Measurements from ENCODE around the gene PIGR. TPM values are rescaled to one million over a fixed set of nuclear protein-coding genes. Genes with fewer than 3 reads are reported as not detected.

Gene PIGR
- total and polyA plus RNA-seq, 10 of the 15 experiments (the other 5 are each of a cell fraction or from before 2014, with no cell fraction given) = 0.96 to 7.6 (median 1.8) TPM

DNA sequence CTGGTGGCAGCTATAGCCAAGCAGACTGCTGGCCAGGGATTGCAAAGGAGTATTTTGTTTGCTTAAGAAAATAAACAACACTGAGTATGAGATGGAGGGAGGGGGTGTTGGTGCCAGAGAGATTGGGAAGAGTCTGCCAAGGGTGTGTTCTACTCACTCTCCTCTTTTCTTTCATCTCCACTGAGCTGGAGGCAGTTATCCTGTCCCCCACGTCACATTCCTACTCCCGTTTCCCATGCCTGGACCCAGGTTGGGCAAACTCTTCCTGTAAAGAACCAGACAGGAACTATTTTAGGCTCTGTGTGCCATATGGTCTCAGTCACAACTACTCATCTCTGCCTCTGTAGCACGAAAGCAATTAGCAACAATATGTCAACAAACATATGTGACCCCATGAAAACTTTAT, 50.4 kb downstream of the PIGR start (continued):
- TF ChIP-seq, protein P1, sequence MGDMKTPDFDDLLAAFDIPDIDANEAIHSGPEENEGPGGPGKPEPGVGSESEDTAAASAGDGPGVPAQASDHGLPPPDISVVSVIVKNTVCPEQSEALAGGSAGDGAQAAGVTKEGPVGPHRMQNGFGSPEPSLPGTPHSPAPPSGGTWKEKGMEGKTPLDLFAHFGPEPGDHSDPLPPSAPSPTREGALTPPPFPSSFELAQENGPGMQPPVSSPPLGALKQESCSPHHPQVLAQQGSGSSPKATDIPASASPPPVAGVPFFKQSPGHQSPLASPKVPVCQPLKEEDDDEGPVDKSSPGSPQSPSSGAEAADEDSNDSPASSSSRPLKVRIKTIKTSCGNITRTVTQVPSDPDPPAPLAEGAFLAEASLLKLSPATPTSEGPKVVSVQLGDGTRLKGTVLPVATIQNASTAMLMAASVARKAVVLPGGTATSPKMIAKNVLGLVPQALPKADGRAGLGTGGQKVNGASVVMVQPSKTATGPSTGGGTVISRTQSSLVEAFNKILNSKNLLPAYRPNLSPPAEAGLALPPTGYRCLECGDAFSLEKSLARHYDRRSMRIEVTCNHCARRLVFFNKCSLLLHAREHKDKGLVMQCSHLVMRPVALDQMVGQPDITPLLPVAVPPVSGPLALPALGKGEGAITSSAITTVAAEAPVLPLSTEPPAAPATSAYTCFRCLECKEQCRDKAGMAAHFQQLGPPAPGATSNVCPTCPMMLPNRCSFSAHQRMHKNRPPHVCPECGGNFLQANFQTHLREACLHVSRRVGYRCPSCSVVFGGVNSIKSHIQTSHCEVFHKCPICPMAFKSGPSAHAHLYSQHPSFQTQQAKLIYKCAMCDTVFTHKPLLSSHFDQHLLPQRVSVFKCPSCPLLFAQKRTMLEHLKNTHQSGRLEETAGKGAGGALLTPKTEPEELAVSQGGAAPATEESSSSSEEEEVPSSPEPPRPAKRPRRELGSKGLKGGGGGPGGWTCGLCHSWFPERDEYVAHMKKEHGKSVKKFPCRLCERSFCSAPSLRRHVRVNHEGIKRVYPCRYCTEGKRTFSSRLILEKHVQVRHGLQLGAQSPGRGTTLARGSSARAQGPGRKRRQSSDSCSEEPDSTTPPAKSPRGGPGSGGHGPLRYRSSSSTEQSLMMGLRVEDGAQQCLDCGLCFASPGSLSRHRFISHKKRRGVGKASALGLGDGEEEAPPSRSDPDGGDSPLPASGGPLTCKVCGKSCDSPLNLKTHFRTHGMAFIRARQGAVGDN (IDR thresholded peaks at IDR 0.05) = no peak
- no peak for TF ChIP-seq MTA3 (IDR thresholded peaks at IDR 0.05; ENCODE audit: borderline replicate concordance, low read length)
- no peak for TF ChIP-seq MEF2A (IDR thresholded peaks at IDR 0.05; ENCODE audit: insufficient read depth, low read depth, low read length)

DNA sequence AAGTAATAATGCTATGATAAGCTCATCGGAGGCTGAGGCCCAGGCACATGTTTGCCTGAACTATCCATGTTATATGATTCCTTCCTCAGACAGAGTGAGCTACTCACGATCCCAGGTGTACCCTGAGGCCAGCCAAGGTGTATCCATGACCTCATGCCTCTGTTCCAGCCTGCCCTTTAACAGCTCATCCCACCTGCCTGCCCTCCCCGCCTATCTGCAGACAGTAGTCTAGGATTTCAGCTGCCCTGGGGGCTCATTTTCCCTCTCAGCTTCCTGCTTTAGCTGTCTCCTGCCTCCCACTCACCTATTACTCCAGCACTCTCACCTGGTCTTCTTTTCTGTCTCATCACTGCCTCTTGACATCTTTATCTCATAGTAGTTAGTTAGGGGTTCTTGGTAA, 50.9 kb downstream of the PIGR start:
- no peaks in the 10 kb centered on the region for H3K27me3 ChIP-seq (replicated peaks in 1 of 2; ENCODE audit: control insufficient read depth in 2 of 2, insufficient read depth in 2 of 2, low read length in 1 of 2)
- H3K79me2 ChIP-seq (ENCODE audit: control insufficient read depth, insufficient read depth, low read length) = no peaks in the 10 kb centered on the region
- in situ Hi-C loops (cut with MboI) = no loop called here
- H3K9me3 ChIP-seq (replicated peaks; ENCODE audit: control insufficient read depth, insufficient read depth, low read length) = no peaks in the 10 kb centered on the region
- H4K20me1 ChIP-seq (ENCODE audit: control insufficient read depth, insufficient read depth) = no peaks in the 10 kb centered on the region
- no peak for FAIRE-seq
- ChIA-PET CTCF (interaction anchor here (0.6 to 3.2 kb wide), 9 partner anchors 8 to 315 kb away, joined by 3 to 14 read pairs (median 4); partner anchors contain the start of gene IL20), SMC1A (ENCODE audit: uncharacterized antibody, unreplicated experiment) (interaction anchor here (0.9 to 1.6 kb wide), 7 partner anchors 9 to 90 kb away, joined by 3 to 7 read pairs (median 4); no protein-coding TSS in a partner anchor), POLR2A (no interaction called here), RAD21 (ENCODE audit: unreplicated experiment) (interaction anchor here (0.8 kb wide), 1 partner anchor 87 kb away, joined by 3 read pairs; no protein-coding TSS in a partner anchor)
- H2AFZ ChIP-seq (ENCODE audit: control insufficient read depth, low read depth, low read length) = no peak overlapping the region
- ATAC-seq = no peak
- no peak overlapping the region for H3K27ac ChIP-seq (ENCODE audit: control insufficient read depth, insufficient read depth)
- no peak overlapping the region for H3K9ac ChIP-seq (ENCODE audit: control insufficient read depth, insufficient read depth, low read length)
- DNase-seq (ENCODE audit: low read depth, low spot score) = no peak
- H3K4me3 ChIP-seq = no peak overlapping the region
- no peak overlapping the region for H3K4me2 ChIP-seq (ENCODE audit: control insufficient read depth, insufficient read depth)
- 67% methylated on average over 3 of the region's 3 CpGs for WGBS (ENCODE audit: insufficient coverage, insufficient replicate concordance, low lambda C conversion rate, missing lambda C conversion rate)
- no peaks in the 10 kb centered on the region for H3K36me3 ChIP-seq (ENCODE audit: control insufficient read depth in 2 of 2, insufficient read depth in 2 of 2, low read length in 1 of 2)
- no TSS peak for BruUV-seq (replicated peaks)
- H3K4me1 ChIP-seq (ENCODE audit: control insufficient read depth, insufficient read depth, low read length) = no peaks in the 10 kb centered on the region
- intact Hi-C loops (cut with micrococcal nuclease; ENCODE audit: unreplicated experiment) = no loop called here
- TF ChIP-seq ASH2L (IDR thresholded peaks at IDR 0.05; ENCODE audit: borderline replicate concordance, low read depth) (no peak), SRF (IDR thresholded peaks at IDR 0.05; ENCODE audit: low read depth in 2 of 2, low read length in 2 of 2) (no peak), ESRRA (IDR thresholded peaks at IDR 0.05; ENCODE audit: low read length) (no peak), NFIC (IDR thresholded peaks at IDR 0.05; ENCODE audit: low read depth, low read length) (no peak), RELA (IDR thresholded peaks at IDR 0.05; ENCODE audit: borderline replicate concordance, partially characterized antibody) (no peak), YY1 (IDR thresholded peaks at IDR 0.05; ENCODE audit: low read depth, low read length) (no peak), YBX1 (IDR thresholded peaks at IDR 0.05) (no peak)
- TF ChIP-seq, protein P2, sequence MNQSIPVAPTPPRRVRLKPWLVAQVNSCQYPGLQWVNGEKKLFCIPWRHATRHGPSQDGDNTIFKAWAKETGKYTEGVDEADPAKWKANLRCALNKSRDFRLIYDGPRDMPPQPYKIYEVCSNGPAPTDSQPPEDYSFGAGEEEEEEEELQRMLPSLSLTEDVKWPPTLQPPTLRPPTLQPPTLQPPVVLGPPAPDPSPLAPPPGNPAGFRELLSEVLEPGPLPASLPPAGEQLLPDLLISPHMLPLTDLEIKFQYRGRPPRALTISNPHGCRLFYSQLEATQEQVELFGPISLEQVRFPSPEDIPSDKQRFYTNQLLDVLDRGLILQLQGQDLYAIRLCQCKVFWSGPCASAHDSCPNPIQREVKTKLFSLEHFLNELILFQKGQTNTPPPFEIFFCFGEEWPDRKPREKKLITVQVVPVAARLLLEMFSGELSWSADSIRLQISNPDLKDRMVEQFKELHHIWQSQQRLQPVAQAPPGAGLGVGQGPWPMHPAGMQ (IDR thresholded peaks at IDR 0.05; ENCODE audit: borderline replicate concordance) = no peak
- TF ChIP-seq, protein P3, sequence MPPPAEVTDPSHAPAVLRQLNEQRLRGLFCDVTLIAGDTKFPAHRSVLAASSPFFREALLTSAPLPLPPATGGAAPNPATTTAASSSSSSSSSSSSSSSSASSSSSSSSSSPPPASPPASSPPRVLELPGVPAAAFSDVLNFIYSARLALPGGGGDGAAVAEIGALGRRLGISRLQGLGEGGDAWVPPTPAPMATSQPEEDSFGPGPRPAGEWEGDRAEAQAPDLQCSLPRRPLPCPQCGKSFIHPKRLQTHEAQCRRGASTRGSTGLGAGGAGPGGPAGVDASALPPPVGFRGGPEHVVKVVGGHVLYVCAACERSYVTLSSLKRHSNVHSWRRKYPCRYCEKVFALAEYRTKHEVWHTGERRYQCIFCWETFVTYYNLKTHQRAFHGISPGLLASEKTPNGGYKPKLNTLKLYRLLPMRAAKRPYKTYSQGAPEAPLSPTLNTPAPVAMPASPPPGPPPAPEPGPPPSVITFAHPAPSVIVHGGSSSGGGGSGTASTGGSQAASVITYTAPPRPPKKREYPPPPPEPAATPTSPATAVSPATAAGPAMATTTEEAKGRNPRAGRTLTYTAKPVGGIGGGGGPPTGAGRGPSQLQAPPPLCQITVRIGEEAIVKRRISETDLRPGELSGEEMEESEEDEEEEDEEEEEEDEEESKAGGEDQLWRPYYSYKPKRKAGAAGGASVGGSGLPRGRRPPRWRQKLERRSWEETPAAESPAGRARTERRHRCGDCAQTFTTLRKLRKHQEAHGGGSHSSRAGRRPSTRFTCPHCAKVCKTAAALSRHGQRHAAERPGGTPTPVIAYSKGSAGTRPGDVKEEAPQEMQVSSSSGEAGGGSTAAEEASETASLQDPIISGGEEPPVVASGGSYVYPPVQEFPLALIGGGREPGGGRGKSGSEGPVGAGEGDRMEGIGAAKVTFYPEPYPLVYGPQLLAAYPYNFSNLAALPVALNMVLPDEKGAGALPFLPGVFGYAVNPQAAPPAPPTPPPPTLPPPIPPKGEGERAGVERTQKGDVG (CRISPR knock-in tag; IDR thresholded peaks at IDR 0.05) = no peak
- TF ChIP-seq, protein P4, sequence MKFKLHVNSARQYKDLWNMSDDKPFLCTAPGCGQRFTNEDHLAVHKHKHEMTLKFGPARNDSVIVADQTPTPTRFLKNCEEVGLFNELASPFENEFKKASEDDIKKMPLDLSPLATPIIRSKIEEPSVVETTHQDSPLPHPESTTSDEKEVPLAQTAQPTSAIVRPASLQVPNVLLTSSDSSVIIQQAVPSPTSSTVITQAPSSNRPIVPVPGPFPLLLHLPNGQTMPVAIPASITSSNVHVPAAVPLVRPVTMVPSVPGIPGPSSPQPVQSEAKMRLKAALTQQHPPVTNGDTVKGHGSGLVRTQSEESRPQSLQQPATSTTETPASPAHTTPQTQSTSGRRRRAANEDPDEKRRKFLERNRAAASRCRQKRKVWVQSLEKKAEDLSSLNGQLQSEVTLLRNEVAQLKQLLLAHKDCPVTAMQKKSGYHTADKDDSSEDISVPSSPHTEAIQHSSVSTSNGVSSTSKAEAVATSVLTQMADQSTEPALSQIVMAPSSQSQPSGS (IDR thresholded peaks at IDR 0.05; ENCODE audit: low read length) = no peak
